ENCODE results near the gene MT1A.

Gene MT1A

DNA sequence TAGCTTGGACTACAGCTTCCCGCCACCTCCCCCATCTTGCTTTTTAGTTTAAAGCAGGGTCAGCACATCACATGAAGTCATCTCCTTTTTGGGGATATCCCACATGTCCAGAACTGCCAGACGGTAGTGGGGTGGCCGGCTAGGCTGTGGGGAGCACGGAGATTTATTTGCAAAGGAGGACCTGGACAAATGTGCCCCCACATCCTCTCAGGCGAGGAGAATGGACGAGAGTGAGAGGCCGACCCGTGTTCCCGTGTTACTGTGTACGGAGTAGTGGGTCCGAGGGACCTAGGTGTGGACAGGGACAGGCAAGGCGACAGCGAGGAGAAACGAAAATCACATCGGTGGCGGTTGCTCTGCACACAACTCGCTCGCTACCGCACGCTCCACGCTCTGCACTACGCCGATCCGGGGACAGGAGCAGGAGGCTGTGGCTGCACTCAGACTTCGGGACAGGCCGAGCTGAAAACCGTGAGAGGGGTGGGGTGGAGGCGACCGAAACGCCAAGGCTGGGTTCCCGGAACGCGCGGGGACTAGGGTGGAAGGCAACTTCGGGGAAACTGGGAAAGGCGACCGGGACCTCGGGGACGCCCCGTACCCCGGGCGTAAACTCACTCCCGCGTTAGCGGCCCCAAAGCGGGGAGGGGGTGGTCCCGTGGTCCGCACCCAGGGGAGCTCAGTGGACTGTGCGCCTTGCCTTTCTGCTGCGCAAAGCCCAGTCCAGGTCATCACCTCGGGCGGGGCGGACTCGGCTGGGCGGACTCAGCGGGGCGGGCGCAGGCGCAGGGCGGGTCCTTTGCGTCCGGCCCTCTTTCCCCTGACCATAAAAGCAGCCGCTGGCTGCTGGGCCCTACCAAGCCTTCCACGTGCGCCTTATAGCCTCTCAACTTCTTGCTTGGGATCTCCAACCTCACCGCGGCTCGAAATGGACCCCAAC lies at the start of gene MT1A:
Gene MT1A, plus strand, starts transcription at position 853 of the 937 bp plus-strand sequence. Its CDS starts 73 bp downstream, at position 926.
- DNase-seq (ENCODE audit: low read depth in 2 of 2) = no peak

DNA sequence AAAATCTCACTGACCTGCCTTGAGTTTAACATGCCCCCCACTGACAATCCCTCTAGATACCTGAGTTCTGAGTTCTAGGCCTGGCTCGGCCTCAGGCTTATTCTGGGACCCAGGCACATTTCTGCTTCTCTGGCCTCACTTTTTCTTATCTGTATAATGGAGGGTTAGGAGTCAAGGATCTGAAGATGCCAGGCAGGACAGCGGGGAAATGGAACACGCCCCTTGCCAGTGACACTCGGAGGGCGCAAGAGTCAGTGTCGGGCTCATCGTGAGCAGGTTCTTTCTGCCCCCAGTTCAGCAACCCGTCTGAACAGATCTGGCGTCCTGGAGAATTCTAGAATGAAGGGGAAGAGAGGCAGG lies 49.7 kb upstream of the MT1A start:
- no peak for DNase-seq (ENCODE audit: low read depth in 2 of 2)

DNA sequence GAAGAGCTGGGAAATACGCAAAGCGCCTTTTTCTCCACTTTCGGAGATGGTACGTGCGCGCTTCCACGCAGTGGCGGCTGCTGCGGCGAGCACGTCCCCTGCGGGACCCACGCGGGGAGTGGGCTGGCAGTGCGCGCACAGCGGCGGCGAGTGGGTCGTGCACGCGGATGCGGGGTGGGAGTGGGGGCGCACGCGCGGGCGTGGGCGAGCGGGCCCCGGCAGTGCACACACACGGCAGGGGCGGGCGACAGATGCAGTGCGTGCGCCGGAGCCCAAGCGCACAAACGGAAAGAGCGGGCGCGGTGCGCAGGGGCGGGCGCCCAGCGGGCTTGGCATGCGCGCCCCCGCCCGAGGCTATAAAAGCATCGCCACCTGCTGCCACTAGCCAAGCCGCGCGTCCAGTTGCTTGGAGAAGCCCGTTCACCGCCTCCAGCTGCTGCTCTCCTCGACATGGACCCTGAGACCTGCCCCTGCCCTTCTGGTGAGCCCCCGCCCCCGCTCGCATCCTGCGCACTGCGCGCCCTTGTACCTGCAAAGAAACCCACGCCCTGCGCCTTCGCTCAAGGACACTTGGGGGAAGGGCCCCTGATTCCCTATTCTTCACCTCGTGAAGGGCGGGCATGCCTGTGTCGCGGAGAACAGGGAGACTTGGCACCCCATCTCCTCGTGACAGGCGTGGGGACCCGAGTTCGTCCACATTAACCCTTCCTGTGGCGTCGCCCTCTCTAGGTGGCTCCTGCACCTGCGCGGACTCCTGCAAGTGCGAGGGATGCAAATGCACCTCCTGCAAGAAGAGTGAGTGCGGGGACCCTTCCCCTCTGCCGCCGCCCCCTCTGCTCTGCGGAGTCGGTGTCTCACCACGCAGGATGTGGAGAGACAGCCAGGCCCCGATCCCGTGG lies 49.1 kb upstream of the MT1A start, which contains the start of gene MT3:
Gene MT3, plus strand, starts transcription at position 388 of the 899 bp plus-strand sequence. Its CDS starts 63 bp downstream, at position 451.
- DNase-seq (ENCODE audit: low read depth in 2 of 2) = no peak

DNA sequence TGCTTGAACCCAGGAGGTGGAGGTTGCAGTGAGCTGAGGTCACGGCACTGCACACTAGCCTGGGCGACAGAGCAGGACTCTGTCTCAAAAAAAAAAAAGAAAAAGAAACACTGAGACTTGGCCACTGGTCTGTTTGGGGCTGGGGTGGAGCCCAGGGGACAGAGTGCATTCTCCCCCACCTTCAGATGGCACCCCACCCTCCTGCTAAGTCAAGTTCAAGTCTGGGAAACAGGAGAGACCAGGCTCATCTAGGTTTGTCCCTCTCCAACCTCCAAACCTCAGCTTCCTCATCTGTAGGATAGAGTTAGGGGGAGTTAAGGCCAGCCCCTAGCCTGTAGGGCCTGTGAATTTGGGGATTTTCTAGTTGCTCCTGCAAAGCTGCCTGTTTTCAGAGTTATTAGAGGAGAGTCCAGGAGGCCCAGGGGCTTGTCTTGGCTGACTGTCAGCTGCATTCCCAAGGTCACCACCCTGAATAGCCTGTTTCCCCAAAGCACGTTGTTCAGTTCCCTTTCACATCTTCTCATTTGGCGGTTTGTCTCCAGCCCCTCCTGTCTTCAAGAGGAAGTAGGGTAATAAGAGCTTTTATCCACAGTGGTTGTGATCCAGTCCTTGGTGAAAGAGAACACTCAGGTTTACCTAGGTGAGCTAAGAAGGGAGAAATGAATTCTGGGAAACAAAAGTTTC lies 46.9 kb upstream of the MT1A start:
- DNase-seq (ENCODE audit: low read depth in 2 of 2) = no peak

DNA sequence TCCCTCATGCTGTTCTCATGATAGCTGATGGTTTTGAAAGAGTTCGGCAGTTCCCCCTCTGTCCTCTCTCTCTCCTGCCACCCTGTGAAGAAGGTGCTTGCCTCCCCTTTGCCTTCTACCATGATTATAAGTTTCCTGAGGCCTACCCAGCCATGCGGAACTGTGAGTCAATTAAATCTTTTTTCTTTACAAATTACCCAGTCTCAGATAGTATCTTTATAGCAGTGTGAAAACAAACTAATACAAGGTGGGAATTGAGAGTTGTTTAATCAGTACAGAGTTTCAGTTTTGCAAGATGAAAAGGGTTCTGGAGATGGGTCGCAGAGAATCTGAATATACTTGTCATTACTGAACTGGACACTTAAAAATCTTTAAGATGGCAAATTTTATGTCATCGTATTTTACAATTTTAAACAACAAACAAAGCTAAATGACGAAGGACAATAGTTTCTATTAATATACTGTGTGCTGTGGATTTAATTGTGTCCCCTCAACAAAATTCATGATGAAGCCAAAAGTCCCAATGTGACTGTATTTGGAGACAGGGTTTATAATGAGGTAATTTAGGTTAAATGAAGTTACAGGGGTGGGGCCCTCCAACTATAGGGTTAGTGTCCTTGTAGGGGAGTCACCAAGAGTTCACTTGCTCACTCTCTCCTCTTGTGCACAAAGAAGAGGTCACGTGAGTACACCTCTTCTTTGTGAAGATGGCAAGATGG lies 44.7 kb upstream of the MT1A start:
- DNase-seq (ENCODE audit: low read depth in 2 of 2) = no peak

DNA sequence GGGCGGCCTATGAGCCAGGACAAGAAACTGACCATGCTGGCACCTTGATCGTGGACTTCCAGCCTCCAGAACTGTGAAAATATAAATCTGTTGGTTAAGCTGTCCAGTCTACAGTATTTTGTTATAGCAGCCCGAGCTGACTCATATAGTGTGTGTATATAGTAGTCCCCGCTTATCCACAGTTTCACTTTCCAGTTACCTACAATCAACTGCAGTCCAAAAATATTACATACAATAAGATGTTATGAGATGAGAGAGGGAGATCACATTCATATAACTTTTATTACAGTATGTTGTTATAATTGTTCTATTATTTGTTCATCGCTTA lies 44.2 kb upstream of the MT1A start:
- no peak for DNase-seq (ENCODE audit: low read depth in 2 of 2)

DNA sequence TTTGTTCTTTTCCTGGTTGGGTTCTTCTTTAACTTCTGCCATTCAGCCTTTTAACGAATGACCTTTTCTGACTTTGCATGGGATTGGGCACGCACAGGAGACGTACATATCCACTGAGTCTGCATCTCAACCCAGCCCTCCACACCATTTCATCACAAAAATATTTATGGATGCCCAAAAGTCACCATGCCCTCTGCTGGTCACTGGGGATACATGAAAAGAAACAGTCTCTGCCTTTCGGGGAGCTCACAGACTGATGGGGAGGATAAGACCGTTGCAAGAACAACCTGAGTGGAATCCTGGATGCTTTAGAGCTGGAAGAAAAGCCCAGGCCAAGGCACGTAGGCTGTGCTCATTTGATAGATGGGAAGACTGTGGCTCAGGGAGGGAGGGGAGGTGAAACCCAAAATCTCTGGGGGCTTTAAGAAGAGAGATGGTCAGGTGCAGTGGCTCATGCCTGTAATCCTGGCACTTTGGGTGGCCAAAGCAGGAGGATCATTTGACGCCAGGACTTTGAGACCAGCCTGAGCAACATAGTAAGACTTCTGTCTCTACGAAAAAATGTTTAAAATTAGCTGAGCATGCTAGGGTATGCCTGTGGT lies 38.0 kb upstream of the MT1A start:
- no peak for DNase-seq (ENCODE audit: low read depth in 2 of 2)

DNA sequence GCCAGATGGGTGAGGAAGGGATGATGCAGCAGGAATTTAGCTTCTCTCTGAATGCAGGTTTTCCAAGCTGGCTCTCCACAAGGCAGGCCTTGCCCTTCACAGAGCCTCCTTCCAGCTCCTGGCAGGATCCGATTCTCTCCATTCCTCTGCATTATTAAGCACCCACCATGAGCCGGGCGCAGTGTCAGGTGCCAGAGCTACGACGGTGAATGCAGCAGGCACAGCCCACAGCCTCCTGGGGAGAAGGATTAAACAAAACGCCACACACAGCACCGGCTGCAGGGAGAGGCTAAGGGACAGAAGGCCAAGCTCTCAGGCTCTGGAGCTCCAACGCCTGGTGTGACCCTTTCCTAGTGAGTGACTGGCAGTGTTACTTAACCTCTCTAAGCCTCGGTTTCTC lies 37.1 kb upstream of the MT1A start:
- DNase-seq (ENCODE audit: low read depth in 2 of 2) = no peak

DNA sequence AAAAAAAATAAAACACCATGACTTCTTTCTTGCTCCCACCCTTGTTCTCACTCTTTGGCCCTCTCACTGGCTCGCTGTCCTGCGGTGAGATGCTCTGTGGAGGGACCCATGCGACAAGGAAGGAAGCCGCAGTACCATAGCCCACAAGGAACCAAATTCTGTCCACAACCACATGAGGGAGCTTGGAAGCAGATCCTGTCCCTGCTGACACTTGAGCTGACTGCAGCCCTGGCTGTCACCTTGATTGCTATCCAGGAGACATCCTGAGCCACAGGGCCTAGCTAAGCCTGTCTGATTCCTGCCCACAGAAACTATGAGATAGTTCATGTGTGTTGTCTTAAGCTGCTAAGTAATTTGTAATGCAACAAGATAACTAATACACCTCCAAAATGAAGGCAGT lies 34.9 kb upstream of the MT1A start:
- no peak for DNase-seq (ENCODE audit: low read depth in 2 of 2)

DNA sequence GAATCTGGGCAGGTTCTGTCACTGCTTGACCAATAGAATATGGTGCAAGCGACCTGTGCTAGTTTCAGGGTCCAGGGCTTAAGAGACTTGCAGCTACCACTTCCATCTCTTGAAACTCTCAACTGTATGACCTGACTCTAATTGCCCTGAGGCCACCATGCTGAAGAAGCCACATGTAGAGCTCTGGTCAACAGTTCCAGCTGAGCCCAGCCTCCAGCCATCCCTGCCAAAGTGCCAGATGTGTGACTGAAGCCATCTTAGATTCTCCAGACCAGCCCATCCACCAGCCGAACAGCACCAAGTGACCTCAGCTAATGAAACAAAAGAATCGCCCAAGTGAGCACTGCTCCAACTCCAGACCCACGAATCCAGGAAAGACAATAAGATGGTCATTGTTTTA lies 33.5 kb upstream of the MT1A start:
- no peak for DNase-seq (ENCODE audit: low read depth in 2 of 2)

DNA sequence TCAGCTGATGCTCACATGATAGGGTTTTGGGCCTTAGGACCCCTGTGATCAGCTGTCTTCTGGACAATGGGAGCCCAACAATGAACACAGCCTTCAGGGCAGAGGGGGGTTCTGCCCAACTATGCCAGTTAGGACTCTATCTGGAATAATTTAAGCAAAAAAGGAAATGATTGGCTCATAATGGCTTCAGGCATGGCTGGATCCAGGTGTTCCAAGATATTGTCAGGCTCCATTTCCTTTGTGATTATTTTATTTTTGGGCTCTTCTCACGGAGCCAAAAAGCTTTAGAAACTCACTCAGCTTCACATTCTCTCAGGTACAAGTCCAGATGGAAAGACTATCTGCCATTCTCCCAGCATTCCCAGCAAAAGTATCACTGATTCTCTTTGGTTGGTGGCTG lies 33.0 kb upstream of the MT1A start:
- no peak for DNase-seq (ENCODE audit: low read depth in 2 of 2)

DNA sequence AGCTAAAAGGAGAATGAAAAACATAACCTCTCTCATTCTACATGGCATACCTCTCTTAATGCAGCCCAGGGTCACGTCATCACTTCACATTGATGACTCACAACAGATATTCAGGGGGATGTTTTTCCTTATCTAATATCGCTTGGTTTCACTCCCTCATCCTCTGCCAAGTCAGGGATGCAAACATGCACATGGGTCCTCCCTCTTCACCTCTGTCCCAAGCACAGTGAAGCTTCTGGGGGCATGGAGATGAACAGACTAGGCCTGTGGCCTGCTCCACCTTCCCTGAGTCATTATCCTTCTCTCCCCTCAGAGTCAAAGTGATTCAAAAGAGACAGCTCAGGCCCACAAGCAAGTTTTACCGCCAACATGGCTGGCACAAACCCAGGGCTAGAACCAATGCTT lies 32.4 kb upstream of the MT1A start:
- DNase-seq (ENCODE audit: low read depth in 2 of 2) = no peak

DNA sequence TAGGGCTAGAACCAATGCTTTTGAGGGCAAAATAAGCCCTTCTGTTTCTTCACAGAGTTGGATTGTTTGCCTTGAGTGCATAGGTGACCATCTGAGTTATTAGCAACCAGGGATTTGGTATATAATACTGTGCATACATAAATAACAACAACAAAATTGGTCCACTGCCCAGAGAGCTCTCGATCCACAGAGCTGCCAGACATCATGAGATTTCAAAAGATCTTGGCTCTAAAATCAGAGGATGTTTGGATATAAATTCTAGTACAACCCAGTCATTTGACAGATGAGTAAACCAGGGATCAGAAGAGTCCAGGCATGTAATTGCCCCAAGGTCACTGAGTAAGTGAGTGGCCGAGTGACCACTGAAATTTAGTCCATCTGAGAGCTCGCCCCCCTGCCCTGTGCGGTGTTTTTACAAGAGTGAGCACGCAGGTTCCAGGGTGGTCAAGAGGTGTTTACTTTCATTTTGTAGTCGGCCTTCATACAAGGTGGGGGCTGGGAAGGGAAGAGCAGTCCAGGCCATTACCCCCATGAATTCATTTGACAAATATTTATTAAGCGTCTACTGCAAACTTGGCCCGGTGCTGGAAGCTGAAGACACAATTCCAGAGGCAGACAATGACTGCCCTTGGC lies 31.9 kb upstream of the MT1A start:
- DNase-seq (ENCODE audit: low read depth in 2 of 2) = no peak

DNA sequence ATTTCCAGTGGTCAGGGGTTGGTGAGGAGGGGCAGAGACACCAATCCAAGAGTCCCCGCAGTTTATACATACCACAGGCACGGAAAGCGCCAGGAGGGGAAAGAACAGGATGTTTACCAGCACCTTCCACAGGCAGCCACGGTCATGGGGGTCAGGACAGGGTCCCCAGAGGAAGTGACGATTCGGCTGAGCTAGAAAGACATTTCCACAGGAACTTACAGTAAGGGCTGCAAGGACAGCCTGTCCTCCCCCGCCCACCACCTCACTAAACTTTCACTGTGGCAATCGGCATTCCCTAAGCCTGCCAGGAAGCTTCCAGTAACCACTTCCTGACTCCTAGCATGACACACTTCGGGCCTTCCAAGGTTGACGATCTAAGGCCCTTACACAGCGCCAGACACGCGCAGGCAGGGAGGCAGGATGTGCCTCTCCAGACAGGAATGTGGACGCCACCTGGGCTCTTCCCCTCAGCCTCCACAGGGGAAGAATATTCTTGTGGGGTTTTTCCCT lies 31.3 kb upstream of the MT1A start:
- no peak for DNase-seq (ENCODE audit: low read depth in 2 of 2)

DNA sequence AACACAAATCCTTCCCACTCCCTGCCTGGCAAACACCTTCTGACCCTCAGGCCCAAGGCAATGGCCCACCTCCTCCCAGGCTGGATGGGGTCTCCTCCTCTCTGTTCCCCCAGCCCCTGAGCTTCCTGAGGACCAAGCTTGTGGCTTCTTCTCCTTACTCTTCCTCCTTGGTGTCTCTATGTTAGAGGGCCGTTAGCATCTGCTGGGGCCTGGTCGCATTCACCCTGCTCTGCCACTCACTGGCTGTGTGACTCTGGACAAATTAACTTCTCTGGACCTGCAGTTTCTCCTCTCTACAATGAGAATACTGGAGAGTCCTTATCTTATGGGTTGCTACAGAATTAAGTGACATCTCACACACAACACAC lies 30.8 kb upstream of the MT1A start:
- no peak for DNase-seq (ENCODE audit: low read depth in 2 of 2)

DNA sequence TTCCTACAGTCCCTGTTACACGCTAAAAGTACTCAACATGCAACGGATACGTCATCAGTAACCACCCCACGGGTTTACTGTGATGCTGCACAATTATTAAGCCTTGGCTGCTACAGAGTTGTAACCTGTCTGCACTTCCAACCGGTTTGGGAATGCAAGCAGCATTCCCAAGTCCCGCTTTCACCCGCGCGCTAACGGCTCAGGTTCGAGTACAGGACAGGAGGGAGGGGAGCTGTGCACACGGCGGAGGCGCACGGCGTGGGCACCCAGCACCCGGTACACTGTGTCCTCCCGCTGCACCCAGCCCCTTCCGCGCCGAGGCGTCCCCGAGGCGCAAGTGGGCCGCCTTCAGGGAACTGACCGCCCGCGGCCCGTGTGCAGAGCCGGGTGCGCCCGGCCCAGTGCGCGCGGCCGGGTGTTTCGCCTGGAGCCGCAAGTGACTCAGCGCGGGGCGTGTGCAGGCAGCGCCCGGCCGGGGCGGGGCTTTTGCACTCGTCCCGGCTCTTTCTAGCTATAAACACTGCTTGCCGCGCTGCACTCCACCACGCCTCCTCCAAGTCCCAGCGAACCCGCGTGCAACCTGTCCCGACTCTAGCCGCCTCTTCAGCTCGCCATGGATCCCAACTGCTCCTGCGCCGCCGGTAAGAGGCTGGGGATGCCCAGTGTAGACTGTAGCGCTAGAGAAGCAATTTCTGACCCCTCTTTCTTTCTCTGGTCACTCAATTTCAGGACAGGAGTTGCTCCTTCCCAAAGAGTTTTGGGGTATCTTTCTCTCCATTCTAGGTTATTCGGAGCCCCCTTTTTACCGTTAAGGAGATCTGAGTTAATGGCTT lies 30.2 kb upstream of the MT1A start, which contains the start of gene MT2A:
Gene MT2A, plus strand, starts transcription at position 542 of the 833 bp plus-strand sequence. Its CDS starts 72 bp downstream, at position 614.
- peak; percentile 73 to 77 for DNase-seq (ENCODE audit: low read depth in 2 of 2)

DNA sequence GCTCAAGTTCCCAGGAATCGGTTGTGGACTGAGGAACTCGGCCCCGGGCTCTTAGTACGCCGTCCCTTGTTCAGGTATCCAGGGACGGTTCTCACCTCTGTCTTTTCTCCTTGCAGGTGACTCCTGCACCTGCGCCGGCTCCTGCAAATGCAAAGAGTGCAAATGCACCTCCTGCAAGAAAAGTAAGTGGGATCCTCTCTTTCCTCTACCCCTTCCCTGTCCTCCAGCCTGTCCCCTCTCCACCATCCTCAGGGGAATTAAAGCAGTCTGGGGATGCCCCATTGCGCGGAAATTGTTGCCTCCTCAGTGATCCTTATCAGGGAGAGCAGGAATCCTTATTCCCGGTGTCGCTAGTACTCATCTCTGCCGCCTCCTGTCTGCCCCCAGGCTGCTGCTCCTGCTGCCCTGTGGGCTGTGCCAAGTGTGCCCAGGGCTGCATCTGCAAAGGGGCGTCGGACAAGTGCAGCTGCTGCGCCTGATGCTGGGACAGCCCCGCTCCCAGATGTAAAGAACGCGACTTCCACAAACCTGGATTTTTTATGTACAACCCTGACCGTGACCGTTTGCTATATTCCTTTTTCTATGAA lies 29.5 kb upstream of the MT1A start:
- DNase-seq (ENCODE audit: low read depth in 2 of 2) = no peak

DNA sequence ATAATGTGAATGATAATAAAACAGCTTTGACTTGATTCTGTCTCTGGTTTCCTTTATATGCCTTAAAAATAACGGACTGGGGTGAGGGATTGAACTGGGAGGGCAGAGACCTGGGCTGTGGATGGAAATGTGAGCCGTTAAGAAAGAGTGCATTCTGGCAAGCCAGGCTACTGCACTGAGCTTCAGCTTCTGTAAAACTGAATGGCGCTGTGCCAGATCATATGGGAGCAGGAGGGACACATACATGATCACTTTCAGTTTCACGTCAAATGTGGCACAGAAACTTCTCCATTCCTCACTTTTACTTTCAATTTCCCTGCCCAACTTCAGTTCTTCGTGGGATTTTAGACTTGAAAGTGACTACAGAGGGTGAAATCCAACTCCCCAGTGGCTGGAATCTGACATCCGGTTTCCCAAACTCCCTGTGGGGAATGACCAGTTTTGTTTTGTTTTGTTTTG lies 29.0 kb upstream of the MT1A start:
- DNase-seq (ENCODE audit: low read depth in 2 of 2) = peak; percentile 47 to 48
